HEK293 (cell line): ENCODE data around the gene LY86.
A peak's percentile ranks its signal among the peaks of the same experiment; 100 is the strongest.

Experiments
- CTCF ChIA-PET: fragments of 350-600 bp; formaldehyde crosslinking; extraction: SDS; loops from one replicate; lab custom pipeline; 2021; ENCODE audit warnings: antibody characterized with exemption; lab: Yijun Ruan, JAX
- POLR2A ChIA-PET: fragments of 300-600 bp; formaldehyde crosslinking; extraction: SDS; loops from one replicate; lab custom pipeline; 2020; ENCODE audit warnings: antibody characterized with exemption, inconsistent platforms; lab: Yijun Ruan, JAX
- H3K27ac ChIP-seq: fragments of 200-500 bp; sonication (Bioruptor generic); 2 replicates; pipeline ENCODE4 v1.5.1; 2014; ENCODE audit warnings: low read depth, low read length, control low read depth, inconsistent platforms; ENCODE audit errors: extremely low read depth
- H3K36me3 ChIP-seq, 2 experiments: fragments of 200-500 bp in 1 of 2; sonication (Bioruptor generic) in 1 of 2; 1 replicate in 1 of 2; 2 replicates in 1 of 2; pipeline ENCODE4 v1.5.1; 2014 to 2017; ENCODE audit warnings: inconsistent platforms in 2 of 2, low read length in 2 of 2; ENCODE audit not compliant: control insufficient read depth in 2 of 2, insufficient read depth in 1 of 2
- H3K4me1 ChIP-seq: fragments of 200-500 bp; sonication (Bioruptor generic); 2 replicates; pipeline ENCODE4 v1.5.1; 2014; ENCODE audit warnings: mild to moderate bottlenecking, low read length, inconsistent platforms; ENCODE audit not compliant: control insufficient read depth, insufficient read depth
- H3K4me3 ChIP-seq: 2 replicates; pipeline ENCODE4 v1.5.1; 2011; ENCODE audit warnings: low read depth, mild to moderate bottlenecking, control low read depth, low read length, moderate library complexity
- H3K9me3 ChIP-seq: fragments of 200-500 bp; sonication (Bioruptor generic); 2 replicates; pipeline ENCODE4 v1.5.1; 2014; ENCODE audit warnings: low read depth, low read length, inconsistent platforms; ENCODE audit not compliant: control insufficient read depth, insufficient read depth
- ATF2 ChIP-seq: fragments of 450-650 bp; formaldehyde crosslinking; IDR thresholded peaks from 2 replicates; pipeline ENCODE4 v1.5.1; 2016; ENCODE audit warnings: missing biosample characterization, missing genetic modification characterization, low read depth
- HOXD13 ChIP-seq: sonication (generic); formaldehyde crosslinking; IDR thresholded peaks from 2 replicates; pipeline ENCODE4 v1.8.0; 2022; ENCODE audit warnings: missing genetic modification reagents, borderline replicate concordance
- TCF7L2 ChIP-seq: IDR thresholded peaks from 2 replicates; pipeline ENCODE4 v1.6.1; 2011; ENCODE audit warnings: low read depth, mild to moderate bottlenecking, inconsistent platforms, low read length, moderate library complexity, borderline replicate concordance
- ZBTB48 ChIP-seq: fragments of 450-650 bp; formaldehyde crosslinking; IDR thresholded peaks from 2 replicates; pipeline ENCODE4 v1.5.1; 2016; ENCODE audit warnings: missing biosample characterization, missing genetic modification characterization
- ZBTB8A ChIP-seq: fragments of 450-650 bp; formaldehyde crosslinking; IDR thresholded peaks from 2 replicates; pipeline ENCODE4 v1.5.1; 2016; ENCODE audit warnings: missing biosample characterization, missing genetic modification characterization
- ZNF2 ChIP-seq: fragments of 450-650 bp; formaldehyde crosslinking; IDR thresholded peaks from 2 replicates; pipeline ENCODE4 v1.5.1; 2016; ENCODE audit warnings: missing biosample characterization, missing genetic modification characterization
- ZNF335 ChIP-seq: fragments of 450-650 bp; formaldehyde crosslinking; conservative IDR thresholded peaks from 2 replicates; pipeline ENCODE4 v1.5.1; 2016; ENCODE audit warnings: missing biosample characterization, missing genetic modification characterization
- ZNF510 ChIP-seq: fragments of 450-650 bp; formaldehyde crosslinking; IDR thresholded peaks from 2 replicates; pipeline ENCODE4 v1.5.1; 2018; ENCODE audit warnings: mild to moderate bottlenecking, missing genetic modification characterization, missing biosample characterization; ENCODE audit not compliant: insufficient replicate concordance
- ZNF654 ChIP-seq: fragments of 450-650 bp; formaldehyde crosslinking; IDR thresholded peaks from 2 replicates; pipeline ENCODE4 v1.5.1; 2016; ENCODE audit warnings: low read depth, missing biosample characterization, missing genetic modification characterization
- TF ChIP-seq, protein P1 (sequence below): fragments of 450-650 bp; formaldehyde crosslinking; IDR thresholded peaks from 2 replicates; pipeline ENCODE4 v1.5.1; 2016; ENCODE audit warnings: missing biosample characterization, missing genetic modification characterization
- TF ChIP-seq, protein P2 (sequence below): fragments of 450-650 bp; formaldehyde crosslinking; IDR thresholded peaks from 2 replicates; pipeline ENCODE4 v1.5.1; 2016; ENCODE audit warnings: missing biosample characterization, missing genetic modification characterization

Gene LY86

DNA sequence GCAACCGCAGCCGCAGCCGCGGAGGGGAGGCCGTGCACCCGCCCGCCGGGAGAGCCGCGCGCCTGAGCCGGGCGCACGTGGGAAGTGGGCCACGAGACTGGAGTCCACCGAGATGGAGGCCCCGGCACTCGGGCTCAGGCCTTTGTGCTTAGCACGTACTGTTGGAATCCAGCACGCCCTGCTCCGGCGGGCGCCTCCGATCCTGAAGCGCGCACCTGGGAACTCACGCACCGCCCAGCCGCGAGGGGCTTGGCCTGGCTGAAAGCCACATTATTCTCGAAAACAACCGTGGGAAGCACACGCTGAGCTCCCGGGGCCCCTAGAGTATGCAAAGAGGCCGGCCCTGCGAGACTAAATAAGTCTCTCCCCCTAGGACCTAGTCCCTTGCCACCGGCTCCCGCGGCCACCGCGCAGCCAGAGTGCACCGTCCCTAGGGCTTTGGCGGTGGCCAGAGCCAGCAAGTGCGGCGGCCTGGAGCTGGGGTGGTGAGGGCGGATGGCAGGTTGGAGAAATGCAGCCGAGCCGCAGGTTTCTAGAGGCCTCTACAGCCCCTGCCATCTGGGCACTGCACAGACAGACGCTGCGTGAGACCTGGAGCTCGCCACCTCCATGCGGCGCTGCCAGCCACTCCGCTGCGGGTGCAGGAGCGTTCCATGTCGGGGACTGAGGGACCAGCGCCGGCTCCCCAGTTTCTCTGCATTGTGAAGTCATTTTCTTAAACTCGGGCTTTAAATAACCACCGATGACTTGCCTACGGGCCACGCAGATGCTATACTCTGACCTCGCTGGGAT lies 42.0 kb upstream of the LY86 start:
- Histone ChIP-seq H3K27ac (no peak overlapping the region), H3K4me3 (peak overlapping the region; percentile 26), H3K36me3 (no peaks in the 10 kb centered on the region)
- TF ChIP-seq ZBTB48 (peak; percentile 28; the same call in 1 of the 2 replicates), HOXD13 (CRISPR knock-in tag) (no peak)
- TF ChIP-seq, all 188 proteins: peak for 1
- ChIA-PET POLR2A (no interaction called here), CTCF (interaction anchor here (0.6 to 4.0 kb wide), 50 partner anchors 8 to 1403 kb away, joined by 3 to 48 read pairs (median 4); no protein-coding TSS in a partner anchor)
- H3K9me3 ChIP-seq, result no peaks in the 10 kb centered on the region
- no peaks in the 10 kb centered on the region for H3K4me1 ChIP-seq

DNA sequence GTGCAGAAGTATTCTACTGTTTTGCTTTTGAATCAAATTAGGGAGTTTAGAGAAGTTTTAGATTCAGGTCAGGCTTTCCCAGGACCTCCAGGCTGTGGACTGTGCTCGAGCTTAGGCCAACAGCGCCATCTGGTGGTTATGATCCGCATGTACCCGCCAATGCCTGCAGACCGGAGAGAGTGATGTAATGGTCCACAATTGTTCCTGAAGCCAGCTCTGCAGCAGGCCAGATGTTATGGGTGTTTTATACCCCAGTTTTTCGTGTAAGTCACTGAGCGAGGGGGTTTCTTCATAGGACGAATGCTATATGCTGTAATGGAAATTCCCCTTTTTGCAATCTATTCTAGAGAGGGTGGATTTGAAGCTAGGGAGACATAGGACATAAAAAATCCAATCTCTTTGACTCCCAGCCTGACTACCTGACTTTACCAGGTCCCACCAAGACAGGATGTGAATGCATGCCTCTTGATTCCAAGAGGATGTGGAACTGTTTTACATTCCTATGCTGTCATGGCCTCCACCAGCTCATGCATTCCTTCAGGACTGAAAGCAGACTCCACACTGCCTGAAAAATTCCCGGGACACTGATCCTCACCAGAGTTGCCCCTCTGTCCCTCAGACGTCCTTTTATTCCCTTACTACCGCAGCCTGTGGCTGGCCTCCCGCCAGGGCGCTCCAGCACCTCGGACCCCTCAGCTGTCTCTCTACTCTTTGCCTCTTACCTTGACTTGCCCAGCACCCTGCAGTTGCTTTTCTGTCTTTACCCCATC lies 41.2 kb upstream of the LY86 start:
- TF ChIP-seq ZNF2 (peak; percentile 99), ZBTB8A (no peak), ATF2 (tag by site-specific recombination) (peak; percentile 88), ZNF510 (tag by site-specific recombination) (no peak), ZNF654 (tag by site-specific recombination) (peak; percentile 94), ZNF335 (tag by site-specific recombination) (peak; percentile 41)
- TF ChIP-seq, protein P1, sequence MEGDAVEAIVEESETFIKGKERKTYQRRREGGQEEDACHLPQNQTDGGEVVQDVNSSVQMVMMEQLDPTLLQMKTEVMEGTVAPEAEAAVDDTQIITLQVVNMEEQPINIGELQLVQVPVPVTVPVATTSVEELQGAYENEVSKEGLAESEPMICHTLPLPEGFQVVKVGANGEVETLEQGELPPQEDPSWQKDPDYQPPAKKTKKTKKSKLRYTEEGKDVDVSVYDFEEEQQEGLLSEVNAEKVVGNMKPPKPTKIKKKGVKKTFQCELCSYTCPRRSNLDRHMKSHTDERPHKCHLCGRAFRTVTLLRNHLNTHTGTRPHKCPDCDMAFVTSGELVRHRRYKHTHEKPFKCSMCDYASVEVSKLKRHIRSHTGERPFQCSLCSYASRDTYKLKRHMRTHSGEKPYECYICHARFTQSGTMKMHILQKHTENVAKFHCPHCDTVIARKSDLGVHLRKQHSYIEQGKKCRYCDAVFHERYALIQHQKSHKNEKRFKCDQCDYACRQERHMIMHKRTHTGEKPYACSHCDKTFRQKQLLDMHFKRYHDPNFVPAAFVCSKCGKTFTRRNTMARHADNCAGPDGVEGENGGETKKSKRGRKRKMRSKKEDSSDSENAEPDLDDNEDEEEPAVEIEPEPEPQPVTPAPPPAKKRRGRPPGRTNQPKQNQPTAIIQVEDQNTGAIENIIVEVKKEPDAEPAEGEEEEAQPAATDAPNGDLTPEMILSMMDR (tag by site-specific recombination), result peak; percentile 56
- ChIA-PET CTCF (interaction anchor here (0.5 to 4.0 kb wide), 63 partner anchors 8 to 1333 kb away, joined by 3 to 48 read pairs (median 4); no protein-coding TSS in a partner anchor), POLR2A (no interaction called here)
- Histone ChIP-seq H3K9me3 (no peaks in the 10 kb centered on the region), H3K4me1 (no peaks in the 10 kb centered on the region), H3K27ac (no peak overlapping the region), H3K4me3 (peak overlapping the region; percentile 26), H3K36me3 (no peaks in the 10 kb centered on the region)

DNA sequence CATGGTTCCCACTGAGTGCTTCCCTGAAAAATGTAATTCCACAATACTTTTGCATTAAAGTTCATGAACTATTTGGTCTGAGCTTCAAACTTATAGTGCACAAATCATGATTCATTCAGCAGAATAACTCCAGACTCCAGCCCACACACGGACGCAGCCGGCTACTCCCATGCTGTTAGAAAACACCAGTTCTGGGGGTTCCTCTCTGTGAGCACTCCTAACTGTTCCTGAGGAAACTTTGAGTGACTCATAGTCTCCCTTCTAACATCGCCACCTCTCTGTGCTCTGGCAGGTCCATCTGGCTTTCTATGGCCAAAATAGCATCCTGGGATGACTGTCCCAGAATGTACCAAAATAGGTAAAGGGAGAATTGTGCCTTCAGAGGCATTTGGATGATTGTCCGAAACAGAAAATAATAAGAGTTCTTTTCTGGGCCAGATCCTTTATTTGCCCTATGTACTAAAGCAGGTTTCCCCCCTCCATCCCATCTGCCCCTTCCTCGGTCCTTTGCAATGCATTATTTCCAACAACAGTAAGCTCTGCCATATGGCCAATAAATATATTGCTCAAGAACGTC lies 32.3 kb upstream of the LY86 start:
- Histone ChIP-seq H3K4me1 (no peaks in the 10 kb centered on the region), H3K36me3 (no peaks in the 10 kb centered on the region), H3K4me3 (no peak overlapping the region), H3K9me3 (no peaks in the 10 kb centered on the region), H3K27ac (no peak overlapping the region)
- CTCF ChIA-PET, result interaction anchor here (0.5 to 6.3 kb wide), 26 partner anchors 9 to 1351 kb away, joined by 3 to 48 read pairs (median 3); no protein-coding TSS in a partner anchor
- POLR2A ChIA-PET, result no interaction called here
- TF ChIP-seq TCF7L2, result no peak
- TF ChIP-seq, protein P2, sequence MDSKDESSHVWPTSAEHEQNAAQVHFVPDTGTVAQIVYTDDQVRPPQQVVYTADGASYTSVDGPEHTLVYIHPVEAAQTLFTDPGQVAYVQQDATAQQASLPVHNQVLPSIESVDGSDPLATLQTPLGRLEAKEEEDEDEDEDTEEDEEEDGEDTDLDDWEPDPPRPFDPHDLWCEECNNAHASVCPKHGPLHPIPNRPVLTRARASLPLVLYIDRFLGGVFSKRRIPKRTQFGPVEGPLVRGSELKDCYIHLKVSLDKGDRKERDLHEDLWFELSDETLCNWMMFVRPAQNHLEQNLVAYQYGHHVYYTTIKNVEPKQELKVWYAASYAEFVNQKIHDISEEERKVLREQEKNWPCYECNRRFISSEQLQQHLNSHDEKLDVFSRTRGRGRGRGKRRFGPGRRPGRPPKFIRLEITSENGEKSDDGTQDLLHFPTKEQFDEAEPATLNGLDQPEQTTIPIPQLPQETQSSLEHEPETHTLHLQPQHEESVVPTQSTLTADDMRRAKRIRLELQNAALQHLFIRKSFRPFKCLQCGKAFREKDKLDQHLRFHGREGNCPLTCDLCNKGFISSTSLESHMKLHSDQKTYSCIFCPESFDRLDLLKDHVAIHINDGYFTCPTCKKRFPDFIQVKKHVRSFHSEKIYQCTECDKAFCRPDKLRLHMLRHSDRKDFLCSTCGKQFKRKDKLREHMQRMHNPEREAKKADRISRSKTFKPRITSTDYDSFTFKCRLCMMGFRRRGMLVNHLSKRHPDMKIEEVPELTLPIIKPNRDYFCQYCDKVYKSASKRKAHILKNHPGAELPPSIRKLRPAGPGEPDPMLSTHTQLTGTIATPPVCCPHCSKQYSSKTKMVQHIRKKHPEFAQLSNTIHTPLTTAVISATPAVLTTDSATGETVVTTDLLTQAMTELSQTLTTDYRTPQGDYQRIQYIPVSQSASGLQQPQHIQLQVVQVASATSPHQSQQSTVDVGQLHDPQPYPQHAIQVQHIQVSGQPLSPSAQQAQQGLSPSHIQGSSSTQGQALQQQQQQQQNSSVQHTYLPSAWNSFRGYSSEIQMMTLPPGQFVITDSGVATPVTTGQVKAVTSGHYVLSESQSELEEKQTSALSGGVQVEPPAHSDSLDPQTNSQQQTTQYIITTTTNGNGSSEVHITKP (tag by site-specific recombination), result peak; percentile 95
